ACC112 (cell line): ENCODE measurements around the gene RANBP9.

Experiments used
- H2AFZ ChIP-seq: fragments of 200-600 bp; sonication (generic); one replicate; pipeline ENCODE4 v1.6.0; 2017; ENCODE audit warnings: antibody characterized with exemption, low read length; ENCODE audit not compliant: unreplicated experiment
- H3K27ac ChIP-seq: fragments of 200-600 bp; sonication (generic); 2 replicates; pipeline ENCODE4 v1.5.1; 2014; ENCODE audit warnings: low read depth, mild to moderate bottlenecking, antibody characterized with exemption, low read length, moderate library complexity
- H3K27me3 ChIP-seq: fragments of 200-600 bp; sonication (generic); 2 replicates; pipeline ENCODE4 v1.6.1; 2014; ENCODE audit warnings: mild to moderate bottlenecking, antibody characterized with exemption, low read length, moderate library complexity, mixed read lengths; ENCODE audit not compliant: insufficient read depth
- H3K36me3 ChIP-seq: fragments of 200-600 bp; sonication (generic); 2 replicates; pipeline ENCODE4 v1.6.1; 2016; ENCODE audit warnings: mild to moderate bottlenecking, antibody characterized with exemption, low read length, moderate library complexity, mixed read lengths; ENCODE audit not compliant: insufficient read depth
- H3K4me1 ChIP-seq: fragments of 200-600 bp; sonication (generic); one replicate; pipeline ENCODE4 v1.6.1; 2016; ENCODE audit warnings: low read length, mixed read lengths; ENCODE audit not compliant: insufficient read depth, unreplicated experiment, control insufficient read depth
- H3K4me3 ChIP-seq: fragments of 200-600 bp; sonication (generic); 2 replicates; pipeline ENCODE4 v1.5.1; 2014; ENCODE audit warnings: mild to moderate bottlenecking, low read depth, low read length
- H3K79me2 ChIP-seq: fragments of 200-600 bp; sonication (generic); one replicate; pipeline ENCODE4 v1.6.0; 2016; ENCODE audit warnings: low read length; ENCODE audit not compliant: control insufficient read depth, unreplicated experiment, insufficient read depth

Gene RANBP9

DNA sequence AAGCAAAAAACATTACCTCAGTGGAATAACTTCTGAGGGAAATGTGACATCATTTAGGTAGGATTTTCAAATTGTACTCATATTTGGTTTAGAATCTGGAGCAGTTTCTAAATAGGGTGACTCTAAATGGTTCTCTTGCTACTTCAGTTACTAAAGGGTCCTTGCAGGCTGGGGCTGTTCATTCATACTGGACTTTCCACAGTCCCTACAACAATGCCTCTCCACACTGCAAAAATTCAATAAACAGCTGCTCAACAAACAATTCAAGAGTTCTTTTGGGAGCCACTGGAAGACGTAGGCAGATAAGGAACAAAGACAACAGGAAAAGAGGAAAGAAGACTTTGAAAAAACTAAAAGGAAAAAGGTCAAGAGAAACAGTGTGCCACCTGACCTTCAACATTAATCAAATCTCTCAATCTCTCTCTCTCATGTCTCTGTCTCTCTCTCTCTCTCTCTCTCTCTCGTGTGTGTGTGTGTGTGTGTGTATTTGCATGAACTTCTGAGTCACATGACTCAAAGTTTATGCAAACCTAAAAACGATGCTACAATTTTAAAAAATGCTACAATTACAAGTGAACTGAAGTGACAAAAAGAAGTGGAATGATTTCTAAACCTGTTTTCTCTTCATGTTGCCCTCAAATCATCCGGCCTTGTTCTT is 82.0 kb downstream of the RANBP9 start:
- no peak overlapping the region for H3K27ac ChIP-seq
- no peaks in the 10 kb centered on the region for H3K79me2 ChIP-seq
- peaks cover 25% of the 10 kb centered on the region; the same call in 1 of the 2 replicates for H3K36me3 ChIP-seq
- H2AFZ ChIP-seq = no peak overlapping the region
- H3K4me1 ChIP-seq = no peaks in the 10 kb centered on the region
- H3K27me3 ChIP-seq = no peaks in the 10 kb centered on the region
- H3K4me3 ChIP-seq = no peak overlapping the region

DNA sequence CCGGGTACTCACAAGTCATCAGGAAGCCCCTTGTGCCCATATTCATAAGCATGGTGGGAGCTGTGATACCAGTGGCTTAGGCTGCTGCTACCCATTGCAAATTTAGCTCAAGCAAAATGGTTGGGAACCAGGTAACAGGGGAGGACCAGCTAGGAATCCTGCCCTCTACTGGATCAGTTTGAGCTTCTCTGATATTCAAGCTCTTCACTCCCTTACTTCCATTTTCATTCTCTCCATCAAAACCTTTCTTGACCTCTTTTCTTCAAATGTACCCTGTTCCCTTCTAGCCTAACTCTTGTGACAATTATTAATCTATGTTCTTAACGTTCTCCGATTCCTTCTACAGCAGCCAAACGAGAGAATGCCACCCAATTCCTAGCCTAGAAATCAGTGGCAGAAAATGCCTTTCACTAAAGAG is 86.8 kb downstream of the RANBP9 start:
- Histone ChIP-seq H3K4me3 (no peak overlapping the region), H3K36me3 (peaks cover 53% of the 10 kb centered on the region), H2AFZ (no peak overlapping the region), H3K79me2 (no peaks in the 10 kb centered on the region), H3K27me3 (no peaks in the 10 kb centered on the region), H3K4me1 (no peaks in the 10 kb centered on the region), H3K27ac (no peak overlapping the region)

DNA sequence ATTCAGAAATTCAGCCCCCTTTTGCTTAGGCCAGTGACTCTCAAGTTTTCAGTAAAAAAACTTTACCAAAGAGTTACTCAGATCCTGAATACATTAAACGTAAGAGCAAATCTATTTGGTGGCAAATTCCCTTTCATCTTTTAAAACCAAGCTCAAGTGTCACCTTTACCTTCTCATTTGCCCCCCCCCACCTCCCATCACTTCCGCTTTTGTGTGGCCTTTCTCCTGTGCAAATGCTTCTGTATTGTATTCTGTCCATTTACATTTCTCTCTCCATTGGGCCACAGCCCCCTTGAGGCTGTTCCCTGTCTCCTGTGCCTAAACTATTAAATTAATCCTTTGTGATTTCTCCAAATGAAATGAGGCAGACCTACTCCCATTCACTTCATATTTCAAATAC is 94.6 kb downstream of the RANBP9 start:
- no peaks in the 10 kb centered on the region for H3K27me3 ChIP-seq
- peaks cover 37% of the 10 kb centered on the region for H3K79me2 ChIP-seq
- no peak overlapping the region for H3K27ac ChIP-seq
- H2AFZ ChIP-seq = no peak overlapping the region
- peaks cover 22% of the 10 kb centered on the region for H3K4me1 ChIP-seq
- H3K4me3 ChIP-seq = peak overlapping the region; percentile 87
- peaks cover 40% of the 10 kb centered on the region for H3K36me3 ChIP-seq

DNA sequence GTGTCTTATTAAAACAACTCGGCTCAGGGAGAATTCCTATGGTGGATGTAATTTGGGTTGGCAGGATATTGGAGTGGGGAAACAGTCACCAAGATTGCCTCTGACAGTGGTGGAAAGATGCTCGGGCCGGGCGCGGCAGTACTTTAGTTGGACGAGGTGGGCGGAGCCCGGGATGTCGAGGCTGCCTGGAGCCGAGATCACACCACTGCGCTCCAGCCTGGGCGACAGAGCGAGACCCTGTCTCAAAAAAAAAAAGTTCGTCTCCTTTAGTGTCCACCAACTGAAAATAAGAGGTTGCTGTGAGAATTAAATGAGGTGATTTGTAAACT is 95.9 kb downstream of the RANBP9 start:
- Histone ChIP-seq H3K27me3 (no peaks in the 10 kb centered on the region), H3K27ac (peak overlapping the region; percentile 71), H3K4me1 (peaks cover 22% of the 10 kb centered on the region), H2AFZ (peak overlapping the region; percentile 19), H3K79me2 (peaks cover 37% of the 10 kb centered on the region), H3K36me3 (peaks cover 27% of the 10 kb centered on the region), H3K4me3 (peak overlapping the region; percentile 87)

DNA sequence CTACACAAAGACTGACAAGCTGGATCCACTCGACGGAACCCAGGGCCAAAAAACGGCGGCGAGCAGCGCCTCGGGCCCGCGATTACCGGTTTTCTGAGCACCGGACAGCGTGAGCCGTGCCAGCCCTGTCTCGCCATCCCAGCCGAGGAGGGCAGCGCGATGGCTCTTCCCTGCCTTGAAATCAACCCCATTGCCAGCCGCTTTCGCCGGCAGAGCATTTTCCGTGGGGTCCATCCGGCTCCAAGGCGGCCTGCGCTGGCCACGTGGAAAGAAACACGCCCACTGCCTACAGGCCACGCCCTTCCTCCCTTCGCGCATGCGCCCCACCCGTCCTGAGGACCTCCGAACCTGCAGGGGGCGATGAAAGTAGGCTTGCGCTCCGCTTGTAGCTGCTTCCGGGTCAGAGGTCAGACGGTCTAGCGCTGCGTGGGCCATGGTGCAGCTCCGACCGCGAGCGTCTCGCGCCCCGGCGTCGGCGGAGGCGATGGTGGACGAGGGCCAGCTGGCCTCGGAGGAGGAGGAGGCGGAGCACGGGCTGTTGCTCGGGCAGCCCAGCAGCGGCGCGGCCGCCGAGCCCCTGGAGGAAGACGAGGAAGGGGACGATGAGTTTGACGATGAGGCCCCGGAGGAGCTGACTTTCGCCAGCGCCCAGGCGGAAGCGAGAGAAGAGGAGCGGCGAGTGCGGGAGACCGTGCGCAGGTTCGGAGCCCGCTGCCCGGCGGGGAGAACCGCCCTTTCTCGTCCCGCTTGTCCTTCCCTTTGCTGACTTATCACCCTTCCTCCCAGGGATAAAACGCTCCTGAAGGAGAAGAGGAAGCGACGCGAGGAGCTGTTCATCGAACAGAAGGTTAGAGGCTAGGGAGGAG is 96.5 kb downstream of the RANBP9 start, which contains the start of gene NOL7:
NOL7 (plus strand) TSS at position 410 of the 866 bp plus-strand sequence; CDS start at position 434, 24 bp downstream.
- Histone ChIP-seq H3K79me2 (peaks cover 37% of the 10 kb centered on the region), H3K36me3 (peaks cover 22% of the 10 kb centered on the region; the same call in 1 of the 2 replicates), H3K4me3 (peak within 1 kb of the TSS; percentile 87), H3K27ac (peak within 1 kb of the TSS; percentile 71), H3K27me3 (no peaks in the 10 kb centered on the region), H3K4me1 (peaks cover 22% of the 10 kb centered on the region), H2AFZ (peak within 1 kb of the TSS; percentile 83)

DNA sequence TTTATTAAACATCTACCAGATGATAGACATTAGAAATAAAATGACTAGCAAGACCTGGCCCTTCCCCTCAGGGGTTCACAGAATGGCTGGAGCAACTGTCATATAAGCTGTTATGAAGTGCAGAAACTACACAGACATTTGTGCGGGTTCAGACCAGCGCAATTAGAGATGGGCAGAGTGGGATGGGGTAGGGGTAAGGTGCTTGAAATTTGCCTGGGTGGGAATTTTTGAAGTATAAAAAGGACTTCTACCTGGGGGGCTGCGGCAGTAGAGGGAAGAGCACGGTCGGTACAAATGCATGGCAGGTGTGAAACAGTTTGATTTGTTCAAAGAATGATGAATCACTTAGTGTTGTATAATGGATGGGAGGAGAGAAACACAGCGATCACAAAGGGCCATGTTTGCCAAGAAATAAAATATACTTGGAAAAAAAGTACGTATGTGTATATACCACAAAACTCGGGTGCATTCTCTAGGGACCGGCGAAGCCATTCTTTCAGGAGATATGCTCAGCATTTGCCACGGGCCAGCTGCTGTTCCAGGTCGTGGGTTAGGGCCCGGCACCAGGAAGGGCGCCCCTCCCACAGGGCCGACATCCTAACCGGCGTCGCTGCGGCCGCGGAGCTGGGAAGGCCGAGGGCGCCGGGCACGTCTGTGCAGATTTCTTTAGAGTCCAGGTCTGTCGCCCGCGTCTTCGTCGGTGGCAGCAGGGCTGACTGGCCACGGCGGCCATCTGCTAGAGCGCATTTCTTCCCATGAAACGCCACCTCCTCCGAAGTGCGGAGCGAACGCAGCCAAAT is 97.3 kb downstream of the RANBP9 start:
- Histone ChIP-seq H3K4me3 (peak overlapping the region; percentile 87), H3K27me3 (no peaks in the 10 kb centered on the region), H3K4me1 (peaks cover 22% of the 10 kb centered on the region), H3K79me2 (peaks cover 35% of the 10 kb centered on the region), H2AFZ (peak overlapping the region; percentile 83), H3K27ac (peak overlapping the region; percentile 71), H3K36me3 (peaks cover 17% of the 10 kb centered on the region; the same call in 1 of the 2 replicates)

DNA sequence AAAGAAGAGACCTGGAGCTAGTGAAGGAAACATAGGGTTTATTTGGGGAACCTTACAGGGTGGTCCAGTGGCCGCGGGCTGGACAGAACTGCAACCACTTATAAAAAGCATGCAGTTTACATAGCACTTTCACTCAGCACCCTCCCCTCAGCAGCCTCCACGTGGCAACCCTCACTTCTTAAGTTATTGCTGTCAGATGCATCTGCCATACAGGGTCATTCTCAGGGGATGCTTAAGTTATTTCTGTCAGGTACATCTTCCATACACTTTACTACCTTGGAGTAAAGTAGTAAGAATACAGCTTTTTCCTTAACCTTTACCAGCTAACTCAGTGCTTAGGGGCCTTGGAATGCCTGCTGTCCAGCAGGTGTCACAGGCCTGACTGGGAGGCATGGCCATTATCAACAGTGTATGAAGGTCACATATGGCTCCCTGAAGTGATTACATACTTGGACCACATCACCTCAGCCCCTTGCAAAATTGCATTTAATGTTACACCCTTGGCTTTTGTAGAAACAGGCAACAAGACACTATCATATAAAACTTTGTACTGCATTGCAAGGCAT is 98.5 kb downstream of the RANBP9 start:
- Histone ChIP-seq H2AFZ (no peak overlapping the region), H3K79me2 (peaks cover 30% of the 10 kb centered on the region), H3K4me1 (peaks cover 22% of the 10 kb centered on the region), H3K27me3 (no peaks in the 10 kb centered on the region), H3K27ac (no peak overlapping the region), H3K36me3 (peaks cover 9% of the 10 kb centered on the region; the same call in 1 of the 2 replicates), H3K4me3 (no peak overlapping the region)

DNA sequence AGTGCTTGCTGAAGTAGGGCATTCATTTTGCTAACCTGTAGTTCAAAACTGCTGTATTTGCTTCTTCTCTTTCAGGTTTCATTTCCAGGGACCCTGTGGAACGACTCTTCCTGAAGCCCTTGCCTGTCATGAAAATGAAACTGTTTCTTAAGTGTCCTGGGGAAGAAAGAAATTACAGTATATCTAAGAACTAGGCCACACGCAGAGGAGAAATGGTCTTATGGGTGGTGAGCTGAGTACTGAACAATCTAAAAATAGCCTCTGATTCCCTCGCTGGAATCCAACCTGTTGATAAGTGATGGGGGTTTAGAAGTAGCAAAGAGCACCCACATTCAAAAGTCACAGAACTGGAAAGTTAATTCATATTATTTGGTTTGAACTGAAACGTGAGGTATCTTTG is 99.9 kb downstream of the RANBP9 start:
- Histone ChIP-seq H3K27ac (no peak overlapping the region), H3K79me2 (peaks cover 17% of the 10 kb centered on the region), H3K36me3 (no peaks in the 10 kb centered on the region), H2AFZ (no peak overlapping the region), H3K4me3 (no peak overlapping the region), H3K4me1 (peaks cover 13% of the 10 kb centered on the region), H3K27me3 (no peaks in the 10 kb centered on the region)

DNA sequence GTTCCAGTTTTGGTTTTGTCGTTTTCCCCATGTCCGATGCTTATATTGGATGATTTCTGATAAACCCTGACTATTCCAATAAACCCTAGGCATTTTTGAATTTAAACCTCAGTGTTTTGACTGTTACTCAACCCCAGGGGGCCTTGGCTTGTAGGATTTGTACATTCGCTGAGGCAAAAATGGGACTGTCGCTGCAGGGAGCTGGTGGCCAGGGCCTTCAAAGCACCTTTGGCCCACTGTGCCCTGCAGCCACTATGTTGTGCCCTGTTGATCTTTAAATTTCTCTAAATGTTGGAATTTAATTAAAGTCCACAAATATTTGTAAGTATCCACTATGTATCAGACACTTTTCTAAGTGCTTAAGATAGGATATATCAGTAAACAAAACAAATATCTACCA is 106.0 kb downstream of the RANBP9 start:
- H3K79me2 ChIP-seq = no peaks in the 10 kb centered on the region
- H2AFZ ChIP-seq = no peak overlapping the region
- peaks cover 18% of the 10 kb centered on the region for H3K36me3 ChIP-seq
- no peaks in the 10 kb centered on the region for H3K27me3 ChIP-seq
- no peak overlapping the region for H3K4me3 ChIP-seq
- no peaks in the 10 kb centered on the region for H3K4me1 ChIP-seq
- no peak overlapping the region for H3K27ac ChIP-seq
